ENCODE measurements around the gene RASSF6. TPM values are rescaled to one million over a fixed set of nuclear protein-coding genes. Genes with fewer than 3 reads are reported as not detected.

Gene RASSF6
- total RNA-seq, 1 experiment from 2014 or later, result 1.1 TPM

GRCh38 chr4:73538162-73538561 is 82.1 kb downstream of the RASSF6 start:
- no peaks in the 10 kb centered on the region for H3K36me3 ChIP-seq (ENCODE audit: low read depth, low read length)
- no peaks in the 10 kb centered on the region for H3K9me3 ChIP-seq (ENCODE audit: low read length)
- no peak overlapping the region for H3K4me3 ChIP-seq (ENCODE audit: low read length)
- intact Hi-C loops (cut with micrococcal nuclease), result no loop called here
- BruUV-seq (replicated peaks), result no TSS peak
- no peak overlapping the region for H2AFZ ChIP-seq (ENCODE audit: low read length)
- H3F3A ChIP-seq (ENCODE audit: low read length, unreplicated experiment), result peaks cover 7% of the 10 kb centered on the region
- no peaks in the 10 kb centered on the region for H3K9me2 ChIP-seq (replicated peaks; ENCODE audit: low read length)
- no peak overlapping the region for H3K4me2 ChIP-seq (ENCODE audit: low read length)
- TF ChIP-seq EZH2 (IDR thresholded peaks at IDR 0.05; ENCODE audit: low read length, unreplicated experiment), result no peak
- no peak for TF ChIP-seq EZH2phosphoT487 (IDR thresholded peaks at IDR 0.05; ENCODE audit: borderline replicate concordance, low read length)
- no peak for TF ChIP-seq CTCF (conservative IDR thresholded peaks at IDR 0.05; ENCODE audit: low read depth, low read length)
- no peak overlapping the region for H3K9ac ChIP-seq (ENCODE audit: low read length)
- no peaks in the 10 kb centered on the region for H3K79me2 ChIP-seq (ENCODE audit: low read length)
- H4K20me1 ChIP-seq (ENCODE audit: low read length), result no peaks in the 10 kb centered on the region
- no peak for ATAC-seq
- DNase-seq, result no peak
- ChIA-PET POLR2A (ENCODE audit: unreplicated experiment) (interaction anchor here (0.7 kb wide), 1 partner anchor 45 kb away, joined by 3 read pairs; no protein-coding TSS in a partner anchor), CTCF (no interaction called here)
- no peak overlapping the region for H3K27ac ChIP-seq (ENCODE audit: low read length)
- no peaks in the 10 kb centered on the region for H3K27me3 ChIP-seq (ENCODE audit: low read length)
- peaks cover 31% of the 10 kb centered on the region for H3K4me1 ChIP-seq (ENCODE audit: insufficient read depth, low read length)

- POLR2A ChIA-PET (ENCODE audit: unreplicated experiment), result interaction anchor here (0.6 kb wide), 1 partner anchor 42 kb away, joined by 3 read pairs; no protein-coding TSS in a partner anchor
Measured at GRCh38 chr4:73533515-73534422, 86.5 kb downstream of the RASSF6 start.

GRCh38 chr4:73528171-73528570 is 92.1 kb downstream of the RASSF6 start:
- Histone ChIP-seq H3K4me3 (ENCODE audit: low read length) (no peak overlapping the region), H3K9ac (ENCODE audit: low read length) (no peak overlapping the region), H3K79me2 (ENCODE audit: low read length) (no peaks in the 10 kb centered on the region), H3K4me2 (ENCODE audit: low read length) (peak overlapping the region; percentile 39), H3K36me3 (ENCODE audit: low read depth, low read length) (no peaks in the 10 kb centered on the region), H2AFZ (ENCODE audit: low read length) (no peak overlapping the region), H3K27ac (ENCODE audit: low read length) (peak overlapping the region; percentile 28), H3K4me1 (ENCODE audit: insufficient read depth, low read length) (peaks cover 22% of the 10 kb centered on the region), H3F3A (ENCODE audit: low read length, unreplicated experiment) (no peaks in the 10 kb centered on the region), H3K9me3 (ENCODE audit: low read length) (no peaks in the 10 kb centered on the region), H3K9me2 (replicated peaks; ENCODE audit: low read length) (peaks cover 5% of the 10 kb centered on the region; the same call in 1 of the 2 replicates), H4K20me1 (ENCODE audit: low read length) (no peaks in the 10 kb centered on the region), H3K27me3 (ENCODE audit: low read length) (no peaks in the 10 kb centered on the region)
- BruUV-seq (replicated peaks), result no TSS peak
- DNase-seq (peak; percentile 90), ATAC-seq (peak; percentile 83)
- CTCF ChIA-PET, result no interaction called here
- POLR2A ChIA-PET (ENCODE audit: unreplicated experiment), result no interaction called here
- no peak for TF ChIP-seq CTCF (conservative IDR thresholded peaks at IDR 0.05; ENCODE audit: low read depth, low read length)
- TF ChIP-seq EZH2phosphoT487 (IDR thresholded peaks at IDR 0.05; ENCODE audit: borderline replicate concordance, low read length), result no peak
- no peak for TF ChIP-seq EZH2 (IDR thresholded peaks at IDR 0.05; ENCODE audit: low read length, unreplicated experiment)
- intact Hi-C loops (cut with micrococcal nuclease), result no loop called here

More at GRCh38 chr4:73533515-73534422, 86.5 kb downstream of the RASSF6 start:
- ATAC-seq, result no peak; the same call in 1 of the 2 replicates
- H3K27ac ChIP-seq (ENCODE audit: low read length), result no peak overlapping the region
- no peak overlapping the region for H3K4me2 ChIP-seq (ENCODE audit: low read length)
- no peak overlapping the region for H3K9ac ChIP-seq (ENCODE audit: low read length)
- H3K9me3 ChIP-seq (ENCODE audit: low read length), result no peaks in the 10 kb centered on the region
- H3K27me3 ChIP-seq (ENCODE audit: low read length), result no peaks in the 10 kb centered on the region
- no TSS peak for BruUV-seq (replicated peaks)
- no peaks in the 10 kb centered on the region for H3K36me3 ChIP-seq (ENCODE audit: low read depth, low read length)
- H4K20me1 ChIP-seq (ENCODE audit: low read length), result no peaks in the 10 kb centered on the region
- peaks cover 35% of the 10 kb centered on the region for H3K4me1 ChIP-seq (ENCODE audit: insufficient read depth, low read length)
- no peak overlapping the region for H2AFZ ChIP-seq (ENCODE audit: low read length)
- no peaks in the 10 kb centered on the region for H3K79me2 ChIP-seq (ENCODE audit: low read length)
- H3F3A ChIP-seq (ENCODE audit: low read length, unreplicated experiment), result peaks cover 7% of the 10 kb centered on the region
- H3K4me3 ChIP-seq (ENCODE audit: low read length), result no peak overlapping the region
- peak; percentile 23 for DNase-seq
- no peaks in the 10 kb centered on the region for H3K9me2 ChIP-seq (replicated peaks; ENCODE audit: low read length)
- intact Hi-C loops (cut with micrococcal nuclease), result no loop called here
- no peak for TF ChIP-seq EZH2 (IDR thresholded peaks at IDR 0.05; ENCODE audit: low read length, unreplicated experiment)
- CTCF ChIA-PET, result no interaction called here

Measured in PC-3 (cell line).